ENCODE data around the gene TAX1BP3.
"Not testable (repeated sequence)": the region's sequence is repeated elsewhere in the genome, so short reads cannot be mapped to it uniquely, and the experiment has no call there.

TAX1BP3 gene, protein sequence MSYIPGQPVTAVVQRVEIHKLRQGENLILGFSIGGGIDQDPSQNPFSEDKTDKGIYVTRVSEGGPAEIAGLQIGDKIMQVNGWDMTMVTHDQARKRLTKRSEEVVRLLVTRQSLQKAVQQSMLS
- 1.6 to 4.9 (median 2.7) reads per million in 17 experiments for total RNA-seq

DNA sequence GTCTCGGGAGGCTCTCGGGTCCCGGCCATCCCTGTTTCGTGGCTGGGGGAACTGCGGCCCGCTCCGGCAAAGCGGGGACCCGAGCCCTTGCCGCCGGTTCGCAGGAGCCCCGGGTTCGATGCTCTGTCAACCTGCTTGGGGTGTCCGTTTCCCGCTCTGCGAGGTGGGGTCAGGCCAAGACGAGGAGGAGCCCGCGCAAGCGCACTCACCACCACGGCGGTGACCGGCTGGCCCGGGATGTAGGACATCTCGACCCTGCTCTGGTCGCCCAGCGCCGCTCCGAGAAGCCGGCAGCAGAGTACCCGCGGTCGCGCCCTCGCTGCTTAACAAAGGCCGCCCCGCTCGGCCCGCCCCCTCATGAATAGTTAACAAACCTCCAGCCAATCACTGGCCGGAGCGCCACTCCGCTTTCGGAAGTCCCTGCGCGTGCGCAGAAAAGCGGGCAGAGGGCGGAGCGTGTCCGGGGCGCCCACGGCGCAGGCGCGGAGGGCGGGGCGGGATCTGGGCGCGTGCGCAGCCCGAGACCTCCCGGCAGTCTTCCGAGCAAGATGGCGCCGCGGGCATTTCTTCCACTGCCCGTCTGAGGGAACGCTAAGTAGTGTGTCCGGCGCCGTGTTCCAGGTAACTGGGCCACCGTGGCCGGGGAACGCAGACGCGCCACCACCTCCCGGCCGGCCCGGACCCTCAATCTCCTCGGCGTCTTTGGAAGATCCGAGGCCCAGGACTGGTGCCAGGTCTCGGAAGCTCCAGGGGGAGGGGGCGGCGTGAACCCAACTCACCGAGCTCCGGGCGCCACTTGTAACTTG, at the start of gene TAX1BP3, which contains the start of gene EMC6:
Gene TAX1BP3 (minus strand): TSS at position 300 of the 806 bp plus-strand sequence. CDS start 52 bp downstream, at position 248.
Gene EMC6 (plus strand): TSS at position 534 of the 806 bp plus-strand sequence. CDS start 335 bp downstream, outside the sequence.
- DNase-seq: peak; percentile 99 to 100 (median 100)

DNA sequence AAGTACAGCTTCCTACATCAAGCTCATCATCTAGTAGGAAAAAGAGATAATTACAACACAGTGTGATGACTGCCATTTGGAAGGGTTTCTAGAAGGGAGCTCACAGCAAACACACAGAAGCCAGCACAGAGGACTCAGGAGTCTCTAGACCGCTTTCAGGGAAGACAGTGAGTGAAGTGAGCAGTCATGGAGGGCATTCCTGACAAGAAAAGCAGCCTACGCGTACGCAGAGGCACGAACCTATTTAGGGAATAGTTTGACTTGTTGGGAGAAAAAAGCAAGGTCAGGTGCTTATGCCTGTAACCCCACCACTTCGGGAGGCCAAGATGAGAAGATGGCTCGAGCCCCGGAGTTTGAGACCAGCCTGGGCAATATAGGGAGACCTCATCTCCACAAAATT, 46.9 kb upstream of the TAX1BP3 start:
- DNase-seq: no peak

DNA sequence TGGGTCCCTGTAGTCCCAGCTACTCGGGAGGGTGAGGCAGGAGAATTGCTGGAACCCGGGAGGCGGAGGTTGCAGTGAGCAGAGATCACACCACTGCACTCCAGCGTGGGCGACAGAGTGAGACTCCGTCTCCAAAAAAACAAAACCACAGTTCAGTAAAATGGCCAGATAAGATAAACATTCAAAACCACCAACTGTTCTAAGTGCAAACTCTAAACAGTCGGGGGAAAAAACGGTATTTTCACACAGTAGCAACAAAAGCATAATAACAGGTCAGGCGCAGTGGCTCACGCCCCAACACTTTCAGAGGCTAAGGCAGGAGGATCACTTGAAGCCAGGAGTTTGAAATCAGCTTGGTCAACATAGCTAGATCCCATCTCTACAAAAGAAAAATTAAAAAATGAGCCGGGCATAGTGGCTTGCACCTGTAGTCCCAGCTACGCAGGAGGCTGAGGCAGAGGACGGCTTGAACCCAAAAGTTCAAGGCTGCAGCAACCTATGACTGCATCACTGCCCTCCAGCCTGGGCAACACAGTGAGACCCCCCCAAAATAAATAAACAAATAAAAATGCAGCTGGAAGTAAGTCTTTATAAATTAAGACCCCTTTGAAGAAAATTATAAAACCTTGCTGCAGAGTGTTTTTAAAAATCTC, 44.6 kb upstream of the TAX1BP3 start:
- DNase-seq: no peak

DNA sequence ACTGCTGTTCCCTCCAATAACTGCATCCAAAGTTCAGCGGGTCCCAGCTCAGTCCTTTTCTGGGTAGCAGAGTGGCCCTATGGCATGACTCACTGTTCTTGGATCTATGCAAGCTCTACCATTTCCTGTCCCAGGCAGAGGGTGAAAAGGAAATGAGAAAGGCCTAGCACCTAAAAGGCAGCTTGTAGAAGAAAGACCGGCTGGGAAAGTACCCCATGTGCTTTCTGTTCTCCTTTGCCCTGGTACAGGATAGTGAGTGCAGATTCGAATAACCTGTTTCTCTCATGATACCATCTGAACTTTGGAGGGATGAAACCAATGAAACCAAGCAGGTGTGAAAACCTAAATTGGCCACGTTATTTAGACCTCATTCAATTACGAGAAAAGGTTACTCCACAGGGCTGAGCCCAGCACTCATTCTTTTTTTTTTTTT, 42.6 kb upstream of the TAX1BP3 start:
- DNase-seq: peak; percentile 69 to 87 (median 82)

DNA sequence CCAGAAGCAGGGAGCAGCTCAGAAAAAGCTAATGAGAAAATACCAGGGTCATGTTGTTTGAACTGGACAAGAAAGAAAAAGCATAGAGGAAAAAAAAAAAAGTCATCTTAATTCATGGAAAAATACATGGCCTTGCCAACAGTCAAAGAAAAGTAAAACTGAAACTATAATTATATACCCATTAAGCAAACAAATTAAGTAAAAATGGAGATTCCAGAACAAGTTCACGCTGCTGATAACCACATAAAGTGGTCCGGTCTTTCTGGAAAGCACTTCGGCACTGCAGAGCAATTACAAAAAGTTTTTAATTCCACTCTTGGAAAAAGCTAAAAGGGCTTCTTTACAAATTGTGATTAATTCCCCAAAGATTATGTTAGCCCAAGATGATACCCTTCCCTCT, 40.0 kb upstream of the TAX1BP3 start:
- DNase-seq: no peak

DNA sequence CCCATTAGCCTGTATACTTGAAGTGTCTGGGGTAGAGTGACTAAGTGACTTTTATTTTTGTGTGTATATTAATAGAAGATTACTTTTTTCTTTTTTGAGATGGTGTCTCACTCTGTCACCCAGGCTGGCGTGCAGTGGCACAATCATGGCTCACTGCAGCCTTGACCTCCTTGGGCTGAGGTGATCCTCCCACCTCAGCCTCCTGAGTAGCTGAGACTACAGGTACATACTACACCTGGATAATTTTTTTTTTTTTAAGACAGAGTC, 37.3 kb upstream of the TAX1BP3 start:
- not testable (repeated sequence) for DNase-seq

DNA sequence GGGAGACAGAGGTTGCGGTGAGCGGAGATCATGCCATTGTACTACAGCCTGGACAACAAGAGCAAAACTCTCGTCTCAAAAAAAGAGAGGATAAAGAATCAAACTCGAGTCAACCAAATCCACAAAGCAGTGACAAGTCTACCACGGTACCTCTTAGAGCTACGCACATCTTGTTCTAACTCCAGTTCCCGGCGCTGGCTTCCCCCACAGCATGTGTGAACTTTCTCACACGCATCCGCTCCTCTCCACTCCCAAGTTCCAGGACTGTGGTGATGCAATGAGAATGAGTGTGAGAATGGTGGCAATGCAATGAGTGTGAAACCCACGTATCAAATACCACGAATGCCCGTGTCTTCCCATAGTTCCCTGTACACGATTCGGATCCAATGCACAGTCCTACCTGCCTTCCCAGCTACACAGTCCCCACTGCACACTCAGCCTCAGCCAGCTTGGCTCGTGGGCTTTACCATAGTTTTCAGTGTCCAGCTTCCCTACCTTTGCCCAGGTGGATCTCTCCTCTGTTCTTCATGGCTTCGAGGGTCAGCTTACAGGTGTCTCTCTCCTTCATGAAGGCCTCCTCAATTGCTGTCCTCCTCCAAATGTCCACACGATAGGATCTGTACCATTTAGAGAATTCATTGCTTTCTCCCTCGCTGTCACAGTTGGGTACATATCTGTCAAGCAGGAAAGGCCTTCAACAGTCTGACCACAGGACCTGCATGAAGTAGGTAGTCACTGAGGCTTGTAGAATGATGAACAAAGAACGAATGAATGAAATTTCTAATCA, 36.7 kb upstream of the TAX1BP3 start:
- no peak for DNase-seq

DNA sequence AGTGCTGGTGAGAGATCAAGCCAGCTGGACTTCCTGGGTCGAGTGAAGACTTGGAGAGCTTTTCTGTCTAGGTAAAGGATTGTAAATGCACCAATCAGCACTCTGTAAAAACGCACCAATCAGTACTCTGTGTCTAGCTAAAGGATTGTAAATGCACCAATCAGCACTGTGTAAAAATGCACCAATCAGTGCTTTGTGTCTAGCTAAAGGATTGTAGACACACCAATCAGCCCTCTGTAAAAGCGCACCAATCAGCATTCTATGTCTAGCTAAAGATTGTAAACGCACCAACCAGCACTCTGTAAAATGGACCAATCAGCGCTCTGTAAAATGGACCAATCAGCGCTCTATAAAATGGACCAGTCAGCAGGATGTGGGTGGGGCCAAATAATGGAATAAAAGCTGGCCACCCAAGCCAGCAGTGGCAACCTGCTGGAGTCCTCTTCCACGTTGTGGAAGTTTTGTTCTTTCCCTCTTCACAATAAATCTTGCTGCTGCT, 33.7 kb upstream of the TAX1BP3 start:
- DNase-seq: not testable (repeated sequence)

DNA sequence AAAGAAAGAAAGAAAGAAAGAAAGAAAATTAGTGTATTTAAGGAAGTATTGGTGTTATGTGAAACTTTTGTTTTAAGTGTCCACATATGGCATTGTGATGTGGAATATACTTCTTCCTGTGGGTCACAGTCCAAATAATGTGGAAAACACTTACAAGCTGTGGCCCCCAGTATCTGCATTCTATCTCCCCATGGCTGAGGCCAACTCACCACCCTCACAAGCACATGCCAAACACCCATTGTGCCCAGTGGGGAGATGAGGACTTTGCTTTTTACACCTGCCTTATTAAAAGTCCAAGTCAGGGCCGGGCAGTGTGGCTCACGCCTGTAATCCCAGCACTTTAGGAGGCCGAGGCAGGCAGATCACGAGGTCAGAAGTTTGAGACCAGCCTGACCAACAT, 31.6 kb upstream of the TAX1BP3 start:
- DNase-seq: no peak

DNA sequence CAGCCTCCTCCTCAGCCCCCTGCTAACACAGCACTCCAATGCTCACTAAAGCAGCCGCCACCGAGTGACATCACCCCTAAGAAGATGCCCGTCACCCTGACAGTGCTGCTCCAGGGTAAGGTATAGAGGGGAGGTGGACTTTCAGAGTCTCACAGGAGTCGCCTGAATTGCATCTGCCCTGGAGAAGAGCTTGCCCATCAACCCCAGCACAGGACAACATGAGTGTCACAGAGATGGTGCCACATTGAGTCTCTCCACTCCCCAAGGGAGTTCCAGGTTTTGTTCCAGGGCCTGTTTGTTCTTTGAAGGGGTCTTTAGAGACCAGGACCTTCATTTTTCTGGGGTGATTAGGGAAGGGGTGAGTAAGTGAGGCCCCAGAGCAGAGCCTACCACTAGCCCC, 29.8 kb upstream of the TAX1BP3 start:
- DNase-seq: no peak

DNA sequence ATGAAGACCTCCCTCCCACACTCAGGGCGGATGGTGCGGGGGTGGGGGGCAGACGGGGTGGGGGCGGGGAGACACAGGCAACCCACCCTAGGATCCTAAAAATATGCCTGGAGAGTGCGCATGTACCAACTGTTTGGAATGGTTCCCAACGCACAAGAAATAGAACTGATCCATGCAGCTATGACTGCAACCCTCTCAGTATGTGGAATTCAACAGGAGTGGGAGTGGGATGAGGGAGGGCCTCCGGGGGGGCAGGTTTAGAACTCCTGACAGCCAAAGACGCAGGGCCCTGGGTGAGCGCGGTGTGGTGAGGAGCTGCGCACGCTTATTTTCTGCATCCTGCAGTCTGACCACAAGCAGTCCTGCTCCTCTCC, 28.7 kb upstream of the TAX1BP3 start:
- DNase-seq: no peak

DNA sequence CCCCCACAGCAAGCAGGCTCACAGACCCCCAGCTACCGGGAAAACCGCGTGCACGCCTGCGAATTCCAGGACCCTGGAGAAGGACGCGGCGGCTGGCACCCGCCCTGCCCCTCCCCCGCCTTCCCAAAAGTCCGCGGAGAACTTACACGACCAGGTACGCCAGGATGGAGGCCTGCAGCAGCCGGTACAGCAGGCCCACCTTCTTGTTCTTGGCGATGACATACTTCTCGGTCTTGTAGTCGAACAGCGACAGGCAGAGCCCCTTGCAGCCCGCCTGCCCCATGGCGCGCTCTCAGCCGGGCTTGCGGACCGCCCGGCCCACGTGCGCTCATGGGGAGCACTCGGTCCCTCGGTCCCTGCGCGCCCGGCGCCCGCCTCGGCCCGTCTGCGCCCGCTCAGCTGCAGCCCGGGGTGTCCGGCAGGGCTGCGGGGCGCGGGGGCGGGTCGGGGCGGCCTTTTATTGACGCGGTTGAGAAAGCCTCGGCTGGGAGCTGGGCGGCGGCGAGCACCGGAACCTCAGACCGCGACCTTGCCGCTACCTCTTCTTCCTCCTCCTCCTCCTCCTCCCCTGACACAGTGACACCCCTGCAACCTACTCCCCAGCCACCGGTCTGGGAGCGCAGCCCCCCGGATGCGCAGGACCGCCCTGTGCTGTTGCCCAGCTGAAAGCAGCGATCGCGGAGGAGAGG, 27.5 kb upstream of the TAX1BP3 start, which contains the start of gene P2RX5:
Gene P2RX5 (minus strand): TSS at position 433 of the 689 bp plus-strand sequence. CDS start 150 bp downstream, at position 283.
- peak; percentile 31 to 77 (median 52) for DNase-seq

DNA sequence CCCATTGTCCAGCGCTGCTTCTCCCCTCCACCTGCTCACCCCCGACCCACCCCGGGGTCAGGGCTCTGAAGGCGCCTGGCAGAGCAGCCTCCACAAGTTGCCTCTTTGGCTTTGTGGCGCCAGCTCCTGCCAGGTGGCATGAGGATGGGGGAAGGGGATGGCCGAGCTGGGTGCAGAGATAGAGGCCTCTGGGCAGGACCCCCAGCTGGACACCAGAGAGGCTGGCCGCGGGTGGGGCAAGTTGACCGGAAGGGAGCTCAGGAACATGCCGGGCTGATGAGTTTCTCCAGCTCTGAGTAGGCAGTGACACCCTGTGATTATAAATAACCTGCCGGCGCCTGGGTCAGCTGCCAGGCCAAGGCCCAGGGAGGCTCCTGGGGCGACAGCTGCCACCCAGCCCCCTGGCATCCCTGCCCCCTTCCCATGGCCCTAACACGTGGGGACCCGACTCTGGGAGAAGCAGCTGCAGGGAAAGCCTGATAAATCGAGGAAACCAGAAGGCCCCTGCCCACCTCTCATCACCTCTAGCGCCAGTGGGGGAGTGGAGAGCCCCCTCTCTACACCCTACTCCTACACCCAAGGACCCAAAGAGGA, 26.8 kb upstream of the TAX1BP3 start:
- no peak for DNase-seq

DNA sequence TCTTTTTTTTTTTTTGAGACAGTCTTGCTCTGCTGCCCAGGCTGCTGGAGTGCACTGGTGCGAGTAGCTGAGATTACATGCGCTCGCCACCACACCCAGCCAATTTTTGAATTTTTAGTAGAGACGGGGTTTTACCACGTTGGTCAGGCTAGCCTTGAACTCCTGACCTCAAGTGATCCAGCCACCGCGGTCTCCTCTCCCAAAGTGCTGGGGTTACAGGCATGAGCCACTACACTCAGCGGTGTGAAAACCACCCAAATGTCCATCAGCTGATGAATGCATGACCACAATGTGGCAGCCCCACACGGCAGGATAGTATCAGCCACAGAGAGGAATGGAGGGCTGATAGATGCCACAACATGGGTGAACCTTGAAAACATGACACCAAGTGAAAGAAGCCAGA, 25.5 kb upstream of the TAX1BP3 start:
- DNase-seq: no peak

DNA sequence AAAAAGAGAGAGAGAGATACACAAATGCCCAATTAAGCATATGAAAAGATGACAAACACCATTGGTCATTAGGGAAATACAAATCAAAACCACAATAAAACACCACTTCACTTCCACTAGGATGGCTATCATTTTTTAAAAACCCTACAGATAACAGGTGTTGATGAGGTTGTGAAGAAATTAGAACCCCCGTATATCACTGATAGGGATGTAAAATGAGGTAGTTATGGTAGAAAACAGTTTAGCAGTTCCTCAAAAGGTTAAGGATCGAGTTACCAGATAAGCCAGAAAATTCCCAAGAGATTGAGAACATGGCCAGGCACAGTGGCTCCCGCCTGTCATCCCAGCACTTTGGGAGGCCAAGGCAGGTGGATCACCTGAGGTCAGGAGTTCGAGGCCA, 24.8 kb upstream of the TAX1BP3 start:
- no peak for DNase-seq

DNA sequence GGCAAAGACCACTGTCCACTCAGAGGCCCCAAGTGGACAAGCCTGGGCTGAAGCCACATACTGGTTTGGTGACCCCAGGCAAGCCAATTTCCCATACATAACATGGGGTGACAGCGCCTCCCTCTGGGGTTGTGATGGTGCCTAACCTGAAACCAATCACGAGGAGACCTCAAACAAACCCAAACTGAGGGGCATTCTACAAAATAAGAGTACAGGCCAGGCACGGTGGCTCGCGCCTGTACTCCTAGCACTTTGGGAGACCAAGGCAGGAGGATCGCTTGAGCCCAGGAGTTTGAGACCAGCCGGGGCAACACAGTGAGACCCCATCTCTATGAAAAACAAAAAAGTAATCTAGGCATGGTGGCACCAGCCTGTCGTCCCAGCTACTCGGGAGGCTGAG, 24.0 kb upstream of the TAX1BP3 start:
- no peak for DNase-seq

DNA sequence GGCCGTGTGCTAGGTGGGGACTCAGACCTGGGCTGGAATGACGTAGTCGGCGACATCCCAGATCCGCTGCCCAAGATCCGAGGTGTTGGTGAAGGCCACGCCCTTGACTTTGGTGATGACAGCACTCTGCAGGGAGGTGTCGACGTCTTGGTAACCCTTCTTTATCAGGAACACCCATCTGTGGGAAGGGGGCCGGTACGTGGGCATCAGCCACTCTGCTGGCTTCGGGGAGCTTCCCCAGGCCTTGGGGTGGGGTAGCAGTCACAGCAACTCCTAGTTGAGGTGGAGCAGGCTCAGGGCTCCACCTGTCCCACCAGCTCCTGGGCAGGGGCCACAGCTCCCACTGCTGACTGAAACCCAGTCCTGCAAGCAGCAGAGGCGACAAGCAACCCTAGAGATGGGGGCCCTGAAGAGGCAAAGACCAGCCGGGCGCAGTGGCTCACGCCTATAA, 23.3 kb upstream of the TAX1BP3 start:
- DNase-seq: no peak

DNA sequence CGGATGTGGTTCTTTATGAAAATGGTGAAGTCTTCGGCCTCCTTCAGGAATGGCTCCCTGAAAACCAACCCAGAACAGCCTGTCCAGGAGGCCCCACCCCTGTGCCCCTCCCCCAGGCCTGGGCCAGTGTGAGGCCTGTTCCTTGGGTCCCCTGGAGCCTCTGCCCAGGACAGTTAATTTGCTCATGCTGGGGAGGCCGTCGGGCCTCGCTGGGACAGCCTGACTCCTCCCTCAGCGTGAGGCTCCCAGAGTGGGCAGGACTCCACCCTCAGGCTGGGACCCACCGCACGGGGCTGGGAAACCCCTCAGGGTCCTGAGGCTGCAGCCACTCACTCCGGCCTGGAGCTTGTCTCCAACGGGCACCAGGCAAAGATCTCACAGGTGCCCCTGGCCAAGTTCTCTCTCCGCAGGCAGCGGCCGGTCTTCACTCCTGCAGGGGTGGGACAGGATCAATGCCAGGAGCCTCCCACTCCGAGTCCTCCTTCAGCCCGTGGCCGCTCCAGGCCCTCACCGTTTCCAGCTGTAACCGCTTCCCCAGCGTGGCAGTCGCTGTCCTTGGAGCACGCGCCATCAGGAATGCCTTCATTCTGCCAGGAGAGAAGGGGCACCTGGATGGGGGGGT, 21.8 kb upstream of the TAX1BP3 start:
- no peak for DNase-seq

DNA sequence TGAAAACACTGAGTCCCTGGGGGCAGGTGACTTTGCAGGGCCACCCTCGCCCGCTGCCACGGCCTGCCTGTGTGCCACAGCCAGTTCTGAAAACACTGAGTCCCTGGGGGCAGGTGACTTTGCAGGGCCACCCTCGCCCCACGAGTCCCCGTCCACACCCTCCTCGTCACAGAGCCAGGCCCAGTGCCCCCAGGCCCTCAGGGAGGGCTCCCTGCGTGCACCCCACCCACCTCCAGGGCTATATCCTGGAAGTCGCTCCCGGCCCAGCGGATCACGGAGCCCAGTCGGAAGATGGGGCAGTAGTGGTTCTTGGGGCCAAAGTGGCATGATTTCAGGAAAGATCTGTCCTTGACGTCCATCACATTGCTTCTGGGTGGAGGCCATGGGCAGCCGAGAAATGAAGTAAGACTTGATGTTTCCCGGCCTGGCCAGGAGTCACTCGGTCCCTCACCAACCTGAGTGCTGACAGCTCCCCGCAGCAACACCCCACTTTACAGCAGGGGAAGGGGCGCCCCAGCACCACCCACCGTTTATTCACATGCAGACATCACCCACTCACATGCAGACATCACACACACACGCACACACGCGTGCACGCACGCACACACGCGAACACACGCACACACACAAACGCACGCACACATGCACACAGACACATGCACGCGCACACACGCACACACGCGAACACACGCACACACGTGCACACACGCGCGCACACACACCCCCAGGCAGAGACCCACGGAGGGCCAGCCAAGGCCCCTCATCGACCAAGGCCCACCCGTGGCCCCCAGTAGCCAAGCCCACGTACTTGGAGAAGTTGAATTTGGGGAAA, 21.1 kb upstream of the TAX1BP3 start:
- DNase-seq: no peak

DNA sequence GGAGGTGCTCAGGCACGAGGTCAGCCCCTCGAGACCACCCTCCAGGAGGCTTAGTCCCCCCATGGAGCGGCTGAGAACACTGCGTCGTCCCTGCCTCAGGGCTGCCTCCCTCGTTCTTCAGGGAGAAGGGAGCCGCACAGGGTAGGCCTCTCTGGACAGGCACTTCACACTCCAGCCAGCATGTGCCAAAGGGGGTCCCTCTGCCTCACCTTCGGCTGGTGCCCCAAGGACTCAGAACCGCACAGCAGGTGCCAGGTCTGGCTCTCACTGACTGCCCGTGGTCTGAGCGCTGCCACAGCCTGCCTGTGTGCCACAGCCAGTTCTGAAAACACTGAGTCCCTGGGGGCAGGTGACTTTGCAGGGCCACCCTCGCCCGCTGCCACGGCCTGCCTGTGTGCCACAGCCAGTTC, 20.5 kb upstream of the TAX1BP3 start:
- DNase-seq: no peak

Measured in suppressor macrophage (primary cell).